HG02938 (cell line): ENCODE results near the gene DAB2.

Source experiments
- ATAC-seq: cut with Tn5 transposase; IDR thresholded peaks from one replicate; pipeline ENCODE4 v1.9.1; 2021; ENCODE audit warnings: mild to moderate bottlenecking, moderate library complexity; ENCODE audit not compliant: unreplicated experiment

DAB2 gene

DNA sequence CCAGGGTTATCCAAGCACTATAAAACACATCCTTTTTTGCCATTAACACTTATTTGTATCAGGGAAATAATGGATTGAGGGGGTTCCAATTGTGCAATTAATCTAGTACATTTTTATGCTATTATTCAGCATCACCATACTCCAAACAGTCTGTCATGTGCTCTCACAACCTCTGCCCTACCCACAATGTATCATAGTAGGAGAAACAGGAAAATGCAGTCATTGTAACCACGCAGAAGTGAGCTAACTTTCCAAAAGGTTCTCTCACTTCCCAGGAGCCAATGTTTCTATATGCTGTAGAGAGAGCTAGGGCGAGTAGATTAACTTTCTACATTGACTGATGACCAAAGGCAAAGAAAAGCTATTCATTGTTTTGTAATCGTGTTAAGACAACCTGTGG is 29.8 kb downstream of the DAB2 start:
- ATAC-seq: no peak

DNA sequence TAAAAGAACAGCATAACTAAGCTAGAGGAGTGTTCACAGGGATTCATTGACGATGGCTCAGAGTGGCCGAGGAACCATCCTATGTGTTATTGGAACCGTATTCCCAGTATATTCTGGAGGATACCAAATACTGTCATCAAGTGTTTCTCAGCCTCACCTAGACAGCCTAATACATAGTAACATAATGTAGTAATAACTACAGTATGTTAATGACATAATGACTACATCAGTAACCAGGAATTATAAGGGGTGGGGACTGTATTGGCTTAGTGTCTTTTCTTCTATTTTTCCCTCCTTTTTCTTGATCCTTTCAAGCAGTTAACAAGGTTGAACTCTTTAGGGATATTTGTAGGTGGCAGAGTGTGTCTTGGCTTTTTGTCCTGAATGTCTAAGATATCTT is 33.8 kb downstream of the DAB2 start:
- ATAC-seq: no peak

DNA sequence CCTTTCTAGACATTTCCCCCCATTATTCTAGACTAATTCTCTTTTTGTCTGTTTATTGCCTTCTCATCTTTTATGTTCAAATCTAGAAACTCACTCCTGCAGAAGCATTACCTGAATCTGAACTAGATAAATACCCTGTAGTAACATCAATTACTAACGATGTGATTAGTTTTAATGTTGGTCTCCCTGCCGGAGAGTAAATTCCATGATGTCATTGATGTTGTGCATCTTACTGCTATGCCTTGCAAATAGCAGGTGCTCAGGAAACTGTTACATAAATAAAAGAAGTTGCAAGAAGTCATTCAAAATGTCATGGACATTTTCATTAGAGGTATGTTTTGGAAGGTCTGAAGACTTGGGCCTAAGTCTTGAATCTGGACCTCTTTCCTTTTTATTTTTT is 37.5 kb downstream of the DAB2 start:
- no peak for ATAC-seq

GRCh38 chr5:39384271-39384670 is 40.5 kb downstream of the DAB2 start:
- no peak for ATAC-seq

DNA sequence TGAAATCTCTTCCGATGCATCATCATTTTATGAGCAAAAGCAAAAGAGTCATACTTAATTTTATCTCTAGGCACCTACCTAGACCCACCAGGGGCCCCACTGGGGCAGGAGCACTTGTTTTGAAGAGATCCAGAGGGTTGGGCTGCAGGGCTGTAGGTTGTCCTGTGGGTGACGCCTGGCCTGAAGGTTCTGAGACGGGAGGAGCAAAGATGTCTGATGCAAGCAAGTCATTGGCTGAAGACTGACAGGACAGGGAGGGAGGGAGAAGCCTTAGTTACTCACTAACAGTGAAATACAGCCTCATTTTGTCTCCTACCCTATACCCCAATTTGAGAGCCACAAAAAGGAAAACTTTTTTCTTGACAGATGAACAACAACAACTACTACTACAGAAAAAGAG is 43.4 kb downstream of the DAB2 start:
- ATAC-seq: no peak

GRCh38 chr5:39379693-39380092 is 45.1 kb downstream of the DAB2 start:
- ATAC-seq: no peak

- ATAC-seq: no peak
Measured at GRCh38 chr5:39377613-39378012, 47.2 kb downstream of the DAB2 start.

DNA sequence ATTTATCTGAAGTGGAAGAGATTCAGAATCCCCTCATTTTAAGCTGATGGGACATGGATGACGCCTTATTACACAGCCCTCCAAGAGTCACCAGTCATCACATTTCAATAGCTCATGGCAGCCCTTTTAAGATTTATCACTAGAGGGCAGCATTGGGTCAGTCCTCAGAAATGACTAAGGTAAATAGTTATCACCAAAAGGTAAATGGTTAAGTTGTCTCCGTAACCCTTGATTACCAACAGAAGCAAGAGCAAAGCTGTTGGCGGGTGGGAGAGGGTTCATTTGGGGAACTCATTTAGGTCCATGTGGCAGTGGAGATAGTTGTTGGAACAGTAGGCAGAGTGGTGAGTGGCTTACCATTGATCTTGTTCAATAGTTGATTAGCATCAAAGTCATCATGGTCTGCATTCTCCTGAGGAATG is 48.5 kb downstream of the DAB2 start:
- peak; percentile 80 for ATAC-seq

GRCh38 chr5:39373791-39374190 is 51.0 kb downstream of the DAB2 start:
- ATAC-seq: no peak

DNA sequence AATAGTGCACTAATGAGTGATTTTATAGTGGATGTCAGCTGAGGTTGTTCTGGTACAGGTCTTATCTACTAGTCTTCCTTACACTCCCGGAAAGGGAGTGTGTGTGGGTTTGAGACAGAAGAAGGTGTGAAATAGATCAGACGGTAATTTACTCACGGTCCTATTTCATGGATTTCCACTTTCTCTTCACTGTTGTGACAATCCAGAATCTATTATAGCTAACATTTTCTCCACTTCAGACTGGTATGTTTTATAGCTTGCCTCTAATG is 53.5 kb downstream of the DAB2 start:
- no peak for ATAC-seq

DNA sequence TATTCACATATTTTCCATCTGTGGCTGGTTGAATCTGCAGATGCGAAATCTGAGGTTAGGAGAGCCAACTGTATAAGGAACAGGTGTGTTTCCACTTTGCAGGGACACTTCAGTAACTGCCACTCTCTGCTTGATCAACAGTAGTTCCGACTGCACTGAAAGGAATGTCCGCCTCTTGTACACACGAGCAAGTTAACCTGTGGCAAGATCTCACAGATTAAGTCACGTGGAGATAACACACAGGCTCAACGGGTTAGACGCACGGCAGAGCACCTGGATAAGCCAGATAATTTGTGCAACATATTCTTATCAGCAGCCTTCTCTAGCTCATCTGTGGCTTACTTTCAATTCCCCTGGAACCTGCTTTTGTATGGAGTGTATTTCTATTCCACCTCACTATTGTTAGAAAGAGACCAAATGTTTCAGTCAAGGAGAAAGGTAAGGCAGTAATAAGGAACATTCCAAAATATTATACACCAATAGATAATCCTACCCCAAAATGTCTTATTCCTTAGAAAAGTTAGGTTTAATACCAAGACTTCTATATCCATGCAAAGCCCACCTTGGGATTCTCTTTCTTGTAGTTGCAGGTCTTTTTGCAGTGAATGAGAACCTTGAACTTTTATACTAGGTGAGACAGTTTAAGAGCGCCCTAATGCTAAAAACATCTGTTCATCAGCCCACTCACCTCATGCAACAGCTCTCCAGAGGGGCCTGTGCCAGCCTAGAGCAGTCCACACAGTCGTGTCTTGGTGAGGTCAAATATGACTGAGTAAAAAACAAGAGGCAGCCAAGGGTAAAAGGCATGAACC is 54.0 kb downstream of the DAB2 start:
- ATAC-seq: no peak

DNA sequence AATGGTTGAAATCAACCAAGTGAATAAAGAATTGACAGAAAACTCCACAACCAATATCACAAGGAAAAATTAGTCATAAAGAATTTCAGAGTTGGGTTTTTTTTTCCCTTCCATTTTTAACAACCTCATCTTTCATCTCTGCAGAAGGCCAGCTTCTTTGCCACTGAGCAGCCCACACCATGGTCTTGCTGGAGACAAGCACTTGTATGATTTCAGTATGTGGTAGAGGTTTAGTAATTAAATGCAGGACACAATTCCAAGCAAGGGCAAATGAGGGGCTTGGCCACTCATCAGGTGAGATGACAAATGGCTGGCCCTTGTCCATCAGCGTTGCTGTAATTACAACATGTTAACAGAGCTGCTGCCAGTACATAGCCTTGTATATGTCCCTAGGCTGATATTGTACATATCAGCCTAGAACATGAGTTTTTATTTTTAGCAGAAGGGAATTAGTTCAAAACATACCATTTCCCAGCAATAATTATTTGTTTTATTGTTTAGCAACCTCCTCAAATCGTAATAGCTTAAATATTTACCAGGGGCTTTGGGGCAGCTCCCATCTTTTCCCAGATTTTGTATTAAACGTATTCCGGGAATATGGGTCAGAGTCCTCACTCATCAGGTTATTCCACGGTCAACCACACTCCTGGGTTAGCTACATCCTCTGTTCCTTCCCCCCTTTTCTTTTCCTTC is 55.5 kb downstream of the DAB2 start:
- no peak for ATAC-seq

GRCh38 chr5:39368116-39368515 is 56.7 kb downstream of the DAB2 start:
- no peak for ATAC-seq

- no peak for ATAC-seq
Measured at GRCh38 chr5:39367711-39368110, 57.1 kb downstream of the DAB2 start.

DNA sequence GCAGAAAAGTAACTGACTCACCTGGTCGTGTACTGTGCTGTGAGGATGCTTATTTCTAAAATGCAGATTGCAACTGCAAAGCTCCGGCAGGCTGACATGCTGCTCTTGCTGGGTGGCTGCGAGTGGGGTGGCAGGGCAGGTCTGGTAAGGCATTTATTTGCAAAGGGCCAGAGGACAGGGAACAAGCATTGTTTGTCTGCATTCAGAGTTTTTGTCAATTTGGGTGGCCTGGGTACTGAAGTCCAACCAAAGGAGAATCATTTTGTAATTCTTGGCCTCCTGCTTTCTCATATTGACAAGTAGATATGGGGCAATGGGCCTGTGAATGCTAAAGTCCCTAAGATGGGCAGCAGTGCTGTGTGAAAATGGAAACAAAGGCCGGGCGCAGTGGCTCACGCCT is 60.4 kb downstream of the DAB2 start, which contains the start of gene C9:
TSS of gene C9 (minus strand) at position 129 of the 400 bp plus-strand sequence. CDS start at position 98, 31 bp downstream.
- no peak for ATAC-seq

- ATAC-seq: no peak
Measured at GRCh38 chr5:39363217-39363616, 61.6 kb downstream of the DAB2 start.

DNA sequence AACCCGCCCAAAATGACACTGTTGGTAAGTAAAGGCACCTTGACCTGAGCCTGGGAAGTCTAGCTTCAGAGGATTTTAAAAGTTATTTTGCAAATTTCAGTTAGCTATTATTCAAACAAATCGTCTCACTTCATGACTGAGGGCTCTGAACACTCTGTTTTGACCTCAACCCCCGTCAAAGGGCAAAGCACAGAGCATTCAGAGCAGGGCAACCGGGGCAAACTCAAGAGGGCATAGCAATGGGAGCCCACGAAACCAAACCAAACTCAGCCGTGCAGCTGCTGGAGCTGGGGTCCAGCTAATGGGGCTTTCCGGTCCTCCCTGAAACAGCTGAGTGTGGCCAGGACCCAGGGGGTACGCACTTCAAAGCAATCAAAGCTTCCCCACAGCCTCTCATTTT is 62.1 kb downstream of the DAB2 start:
- ATAC-seq: no peak

- no peak for ATAC-seq
Measured at GRCh38 chr5:39361306-39361705, 63.5 kb downstream of the DAB2 start.

DNA sequence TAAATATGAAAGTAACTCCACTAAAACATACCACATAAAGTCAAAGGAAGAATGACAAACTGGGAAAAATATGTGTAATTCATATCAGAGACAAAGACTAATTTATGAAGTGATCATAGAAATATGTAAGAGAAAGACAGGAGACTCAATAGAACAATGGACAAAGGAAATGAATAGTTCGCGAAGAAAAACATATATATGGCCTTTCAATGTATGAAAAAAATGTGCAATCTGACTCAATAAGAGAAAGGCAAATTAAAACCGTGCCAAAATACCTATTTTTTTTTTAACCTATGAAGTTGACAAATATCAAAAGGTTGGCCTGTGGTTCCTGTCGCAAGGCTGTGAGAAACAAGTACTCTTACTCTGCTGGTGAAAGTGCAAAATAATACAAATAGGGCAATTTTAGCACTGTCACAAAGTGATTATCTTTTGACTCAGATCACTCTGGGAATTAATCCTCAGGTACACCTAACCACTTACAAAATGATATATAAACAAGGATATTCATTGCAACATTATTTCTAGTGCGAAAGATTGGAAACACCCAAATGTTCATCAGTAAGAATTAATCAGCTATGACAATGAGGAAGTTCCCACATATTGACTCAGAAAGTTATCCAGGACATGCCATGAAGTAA is 64.2 kb downstream of the DAB2 start:
- ATAC-seq: no peak

DNA sequence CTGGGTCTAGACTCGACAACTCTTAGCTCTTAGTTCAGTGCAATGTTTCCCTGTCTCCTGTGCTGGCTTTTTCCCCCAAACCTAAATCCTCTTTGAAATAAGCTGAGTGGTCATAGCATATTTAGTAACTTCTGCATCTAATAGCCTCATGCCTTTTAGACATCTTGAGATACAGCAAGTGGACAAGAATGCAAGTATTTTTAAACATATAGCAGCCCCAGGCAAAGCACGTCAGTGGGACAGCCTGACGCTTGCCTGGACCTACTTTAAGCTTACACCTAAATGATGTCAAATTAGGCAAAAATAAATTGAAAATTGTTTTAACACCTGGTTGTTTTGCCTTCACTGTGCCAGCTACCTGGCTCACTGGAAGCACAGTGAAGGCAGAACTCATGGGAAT is 68.5 kb downstream of the DAB2 start:
- ATAC-seq: no peak

DNA sequence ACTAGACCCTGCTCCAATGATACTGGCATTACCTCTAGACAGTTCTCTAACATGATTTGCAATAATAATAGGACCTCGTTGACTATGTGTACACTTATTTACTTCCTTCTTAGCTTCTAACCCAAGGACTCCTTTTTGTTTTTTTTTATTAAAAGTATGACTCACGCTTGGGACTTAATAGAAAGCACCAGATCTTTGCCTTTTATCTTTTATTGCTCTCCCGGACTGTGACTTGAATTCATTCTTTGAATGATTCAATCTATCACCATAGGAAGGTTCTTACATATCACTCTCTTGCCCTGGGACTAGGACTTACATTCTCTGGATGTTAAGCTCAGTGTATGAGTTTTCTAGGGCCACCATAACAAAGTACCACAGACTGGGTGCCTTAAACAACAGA is 69.5 kb downstream of the DAB2 start:
- no peak for ATAC-seq

DNA sequence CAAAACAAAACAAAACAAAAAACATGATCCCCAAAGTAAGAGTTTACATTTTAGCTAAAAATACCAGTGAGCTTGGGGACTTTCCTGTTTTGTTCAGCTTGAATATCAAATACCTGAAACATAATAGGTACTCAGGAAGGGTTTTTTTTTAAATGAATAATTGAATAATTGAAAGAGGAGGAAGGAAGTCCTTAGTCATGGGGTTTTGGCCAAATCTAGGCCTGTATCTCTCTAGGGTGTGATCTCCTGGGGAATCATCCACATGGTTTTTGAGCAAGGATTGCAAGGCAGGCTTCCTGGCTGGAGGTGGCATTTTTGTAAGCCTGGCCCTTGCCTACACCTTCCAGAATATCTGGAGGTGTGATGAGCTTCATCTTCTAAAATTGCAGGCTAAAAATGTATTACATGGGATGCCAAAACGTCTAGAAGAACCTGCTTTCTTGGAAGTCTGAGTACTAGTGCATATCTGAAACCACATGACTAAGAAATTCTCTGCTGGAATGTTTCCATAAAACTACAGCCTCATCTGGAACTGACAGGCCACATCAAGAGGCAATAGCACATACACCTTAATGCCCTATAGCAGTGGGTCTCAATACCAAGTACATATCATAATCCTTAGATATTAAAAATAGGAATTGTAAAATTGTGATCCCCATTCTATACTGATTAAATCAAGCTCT is 70.9 kb downstream of the DAB2 start:
- no peak for ATAC-seq
